HG02973 (cell line): Measurements from ENCODE around the gene COL7A1.

Source experiments
- ATAC-seq: cut with Tn5 transposase; IDR thresholded peaks from one replicate; pipeline ENCODE4 v1.9.1; 2021; ENCODE audit warnings: moderate library complexity; ENCODE audit not compliant: unreplicated experiment

Gene COL7A1

GRCh38 chr3:48595075-48595525, at the start of gene COL7A1:
Gene COL7A1 (minus strand): TSS chr3:48595329. CDS start chr3:48595159, 170 bp downstream.
- ATAC-seq = no peak

GRCh38 chr3:48642605-48643004, 47.5 kb upstream of the COL7A1 start:
- ATAC-seq = no peak

GRCh38 chr3:48641396-48641795, 46.3 kb upstream of the COL7A1 start:
- ATAC-seq = no peak

GRCh38 chr3:48639944-48640606, 44.9 kb upstream of the COL7A1 start:
- ATAC-seq = no peak

GRCh38 chr3:48637305-48637704, 42.2 kb upstream of the COL7A1 start:
- no peak for ATAC-seq

- no peak for ATAC-seq
Measured at GRCh38 chr3:48636149-48636655, 41.1 kb upstream of the COL7A1 start.

GRCh38 chr3:48635222-48636021, 40.3 kb upstream of the COL7A1 start, which contains the start of gene SLC26A6:
Gene SLC26A6 (minus strand): TSS chr3:48635461. CDS start chr3:48635393, 68 bp downstream.
- ATAC-seq = peak; percentile 79

GRCh38 chr3:48634661-48635221, 39.6 kb upstream of the COL7A1 start:
- peak; percentile 12 for ATAC-seq

GRCh38 chr3:48633743-48634142, 38.6 kb upstream of the COL7A1 start:
- no peak for ATAC-seq

- ATAC-seq = no peak
Measured at GRCh38 chr3:48633256-48633655, 38.1 kb upstream of the COL7A1 start.

- no peak for ATAC-seq
Measured at GRCh38 chr3:48631516-48632448, 36.7 kb upstream of the COL7A1 start.

GRCh38 chr3:48630833-48631232, 35.7 kb upstream of the COL7A1 start:
- no peak for ATAC-seq

GRCh38 chr3:48630407-48630806, 35.3 kb upstream of the COL7A1 start:
- ATAC-seq = no peak

GRCh38 chr3:48629894-48630293, 34.8 kb upstream of the COL7A1 start:
- ATAC-seq = no peak

- no peak for ATAC-seq
Measured at GRCh38 chr3:48628277-48629017, 33.3 kb upstream of the COL7A1 start.

GRCh38 chr3:48625600-48625999, 30.5 kb upstream of the COL7A1 start:
- no peak for ATAC-seq

- no peak for ATAC-seq
Measured at GRCh38 chr3:48624767-48625166, 29.6 kb upstream of the COL7A1 start.

GRCh38 chr3:48623851-48624547, 28.9 kb upstream of the COL7A1 start:
- no peak for ATAC-seq

GRCh38 chr3:48621461-48621869, 26.3 kb upstream of the COL7A1 start, which contains the start of gene TMEM89:
Gene TMEM89 (minus strand): TSS chr3:48621769. CDS start chr3:48621756, 13 bp downstream.
- no peak for ATAC-seq
